ENCODE measurements around the gene ZG16B. TPM values are rescaled to one million over a fixed set of nuclear protein-coding genes. Genes with fewer than 3 reads are reported as not detected.
A peak's percentile ranks its signal among the peaks of the same experiment; 100 is the strongest.

ZG16B gene
- total RNA-seq, 6 donors from 2014 or later, result 0.69 to 2.0 (median 1.2) TPM; not detected in 3

GRCh38 chr16:2874032-2874911 lies 44.2 kb downstream of the ZG16B start:
- no peak overlapping the region for H3K4me3 ChIP-seq
- H3K36me3 ChIP-seq, result no peaks in the 10 kb centered on the region
- TF ChIP-seq POLR2AphosphoS5 (IDR thresholded peaks at IDR 0.05) (no peak), POLR2A (IDR thresholded peaks at IDR 0.05) (no peak), CTCF (IDR thresholded peaks at IDR 0.05) (no peak), EP300 (IDR thresholded peaks at IDR 0.05) (no peak)
- DNase-seq (no peak), ATAC-seq (ENCODE audit: low FRiP score in 2 of 2) (no peak)
- H3K4me1 ChIP-seq, result peaks cover 3 to 12% (median 4%) of the 10 kb centered on the region in 4 donors
- 56 to 62% methylated on average over 21 of the region's 21 CpGs for WGBS, 2 donors
- no peak overlapping the region for H3K27ac ChIP-seq
- no peaks in the 10 kb centered on the region for H3K9me3 ChIP-seq
- H3K27me3 ChIP-seq, result no peaks in the 10 kb centered on the region

- TF ChIP-seq CTCF (IDR thresholded peaks at IDR 0.05), result peak; percentile 95 to 98 (median 96)
- no peak for TF ChIP-seq POLR2A (IDR thresholded peaks at IDR 0.05)
- H3K4me3 ChIP-seq, result no peak overlapping the region
- peak; percentile 97 to 99 for ATAC-seq (ENCODE audit: low FRiP score in 2 of 2)
- DNase-seq, result peak; percentile 85 to 95
- no peak overlapping the region for H3K27ac ChIP-seq
- 10 to 15% methylated on average over 25 of the region's 25 CpGs for WGBS, 2 donors
- no peaks in the 10 kb centered on the region for H3K9me3 ChIP-seq
- H3K36me3 ChIP-seq, result no peaks in the 10 kb centered on the region
- H3K4me1 ChIP-seq, result peaks cover 3 to 12% (median 4%) of the 10 kb centered on the region in 4 donors
- no peaks in the 10 kb centered on the region for H3K27me3 ChIP-seq
Measured at GRCh38 chr16:2874912-2875362, 44.8 kb downstream of the ZG16B start.

- WGBS, 2 donors, result 89 to 90% methylated on average over 6 of the region's 6 CpGs
- H3K36me3 ChIP-seq, result no peaks in the 10 kb centered on the region
- H3K9me3 ChIP-seq, result no peaks in the 10 kb centered on the region
- peaks cover 11 to 22% (median 14%) of the 10 kb centered on the region in 4 donors for H3K4me1 ChIP-seq
- ATAC-seq (ENCODE audit: low FRiP score in 2 of 2) (no peak), DNase-seq (no peak)
- H3K27me3 ChIP-seq, result no peaks in the 10 kb centered on the region
- TF ChIP-seq CTCF (IDR thresholded peaks at IDR 0.05) (no peak), POLR2AphosphoS5 (IDR thresholded peaks at IDR 0.05) (no peak), EP300 (IDR thresholded peaks at IDR 0.05) (no peak), POLR2A (IDR thresholded peaks at IDR 0.05) (no peak)
- H3K4me3 ChIP-seq, result no peak overlapping the region
- H3K27ac ChIP-seq, result no peak overlapping the region
Measured at GRCh38 chr16:2879854-2880508, 49.9 kb downstream of the ZG16B start.

Small RNA genes within 50 kb of the gene (small RNA-seq; reads per million reads assigned to genes)
- gene SNORA3C, result 0 reads per million in 4 donors

Other genes with a start within 250 kb of the ZG16B start
- gene KCTD5, start 147.8 kb upstream of the ZG16B start, total RNA-seq, result 10 to 100 TPM; 25.7 to 45.5 (median 33.0) TPM
- gene PRSS27, start 110.1 kb upstream of the ZG16B start, total RNA-seq, result 1 to 10 TPM in 5 of 6 donors, under 1 TPM in 1; 0.91 to 8.1 (median 1.8) TPM
- 1,000 to 10,000 TPM in 2 of 6 donors, 100 to 1,000 TPM in 4; 317 to 3,815 (median 582) TPM for gene SRRM2, start 77.7 kb upstream of the ZG16B start, total RNA-seq
- 100 to 1,000 TPM in 5 of 6 donors, 10 to 100 TPM in 1; 73.3 to 245 (median 145) TPM for gene ELOB, start 53.0 kb upstream of the ZG16B start, total RNA-seq
- under 1 TPM in 2 of 6 donors, not detected in 4; 0.20 to 0.92 TPM for gene PRSS33, start 42.7 kb upstream of the ZG16B start, total RNA-seq
- under 1 TPM in 2 of 6 donors, not detected in 4; 0.57 to 0.78 TPM for gene PRSS41, start 31.8 kb upstream of the ZG16B start, total RNA-seq
- gene PRSS21, start 13.1 kb upstream of the ZG16B start, total RNA-seq, result 10 to 100 TPM in 3 of 6 donors, 1 to 10 TPM in 2, not detected in 1; 1.2 to 16.2 (median 14.5) TPM
- 10 to 100 TPM in 5 of 6 donors, 1 to 10 TPM in 1; 9.3 to 24.8 (median 16.6) TPM for gene PRSS22, start 27.9 kb downstream of the ZG16B start, total RNA-seq
- gene FLYWCH2, start 52.9 kb downstream of the ZG16B start, total RNA-seq, result 10 to 100 TPM; 31.2 to 70.1 (median 39.7) TPM
- 100 to 1,000 TPM in 1 of 6 donors, 10 to 100 TPM in 5; 19.3 to 162 (median 43.4) TPM for gene FLYWCH1, start 81.6 kb downstream of the ZG16B start, total RNA-seq
- not detected for gene KREMEN2, start 134.0 kb downstream of the ZG16B start, total RNA-seq
- 10 to 100 TPM in 2 of 6 donors, 1 to 10 TPM in 4; 5.2 to 13.5 (median 8.3) TPM for gene PAQR4, start 139.0 kb downstream of the ZG16B start, total RNA-seq
- gene PKMYT1, start 150.1 kb downstream of the ZG16B start, total RNA-seq, result 10 to 100 TPM in 1 of 6 donors, 1 to 10 TPM in 4, under 1 TPM in 1; 0.39 to 19.1 (median 5.4) TPM
- 1 to 10 TPM in 4 of 6 donors, under 1 TPM in 2; 0.57 to 5.9 (median 1.1) TPM for gene CLDN9, start 182.6 kb downstream of the ZG16B start, total RNA-seq
- gene CLDN6, start 187.9 kb downstream of the ZG16B start, total RNA-seq, result 1 to 10 TPM in 1 of 6 donors, under 1 TPM in 2, not detected in 3; 0.30 to 1.9 (median 0.72) TPM
- gene TNFRSF12A, start 190.1 kb downstream of the ZG16B start, total RNA-seq, result 100 to 1,000 TPM in 1 of 6 donors, 10 to 100 TPM in 5; 37.7 to 431 (median 76.5) TPM
- 10 to 100 TPM; 28.3 to 85.1 (median 42.2) TPM for gene HCFC1R1, start 193.6 kb downstream of the ZG16B start, total RNA-seq
- gene THOC6, start 193.7 kb downstream of the ZG16B start, total RNA-seq, result 10 to 100 TPM; 18.5 to 40.8 (median 33.1) TPM
- 10 to 100 TPM; 18.5 to 98.5 (median 35.0) TPM for gene BICDL2, start 206.6 kb downstream of the ZG16B start, total RNA-seq
- gene MMP25, start 216.3 kb downstream of the ZG16B start, total RNA-seq, result 10 to 100 TPM; 10.0 to 41.4 (median 20.5) TPM
- gene IL32, start 235.3 kb downstream of the ZG16B start, total RNA-seq, result 100 to 1,000 TPM in 3 of 6 donors, 10 to 100 TPM in 3; 31.4 to 220 (median 116) TPM

Measured in upper lobe of left lung (tissue), 6 donors.